K562 (cell line): ENCODE measurements around the gene FBL. TPM values are rescaled to one million over a fixed set of nuclear protein-coding genes. Genes with fewer than 3 reads are reported as not detected.
A peak's percentile ranks its signal among the peaks of the same experiment; 100 is the strongest.

Experiments
- CBFB ChIP-seq: sonication (generic); formaldehyde crosslinking; IDR thresholded peaks from 2 replicates; pipeline ENCODE4 v1.4.0; 2020; ENCODE audit warnings: mild to moderate bottlenecking, missing genetic modification reagents
- CBX8 ChIP-seq: fragments of 200-600 bp; sonication (generic); IDR thresholded peaks from 2 replicates; pipeline ENCODE4 v1.6.1; 2012; ENCODE audit warnings: borderline replicate concordance, mixed run types, low read depth, mild to moderate bottlenecking, moderate library complexity, mixed read lengths, low read length, control low read depth, inconsistent platforms; ENCODE audit not compliant: poor library complexity, severe bottlenecking; ENCODE audit errors: extremely low read depth
- DACH1 ChIP-seq: fragments of 450-650 bp; IDR thresholded peaks from 2 replicates; pipeline ENCODE4 v1.6.1; 2018; ENCODE audit not compliant: partially characterized antibody
- ESRRB ChIP-seq: fragments of 250-450 bp; sonication (Bioruptor Pico); IDR thresholded peaks from 2 replicates; pipeline ENCODE4 v1.5.0; 2020; ENCODE audit warnings: mild to moderate bottlenecking, moderate library complexity, borderline replicate concordance
- FOXJ3 ChIP-seq: sonication (generic); formaldehyde crosslinking; IDR thresholded peaks from 2 replicates; pipeline ENCODE4 v1.4.0; 2020; ENCODE audit warnings: mild to moderate bottlenecking, missing genetic modification reagents
- FOXP4 ChIP-seq: sonication (generic); formaldehyde crosslinking; IDR thresholded peaks from 2 replicates; pipeline ENCODE4 v1.8.0; 2022; ENCODE audit warnings: mild to moderate bottlenecking, missing genetic modification reagents, borderline replicate concordance
- NR3C1 ChIP-seq: sonication (generic); formaldehyde crosslinking; IDR thresholded peaks from 2 replicates; pipeline ENCODE4 v1.8.1; 2022; ENCODE audit warnings: missing genetic modification reagents
- RNF2 ChIP-seq: sonication (generic); IDR thresholded peaks from 2 replicates; pipeline ENCODE4 v1.6.1; 2016
- SMARCA4 ChIP-seq: fragments of 450-650 bp; IDR thresholded peaks from 2 replicates; pipeline ENCODE4 v1.6.1; 2016
- TCF3 ChIP-seq: sonication (generic); formaldehyde crosslinking; IDR thresholded peaks from 2 replicates; pipeline ENCODE4 v1.4.0; 2020; ENCODE audit warnings: mild to moderate bottlenecking, missing genetic modification reagents
- ZC3H11A ChIP-seq: IDR thresholded peaks from 2 replicates; pipeline ENCODE4 v1.6.1; 2012; ENCODE audit warnings: low read depth, low read length, improper control_type of control experiment
- polyA plus RNA-seq, 8 experiments: library from polyadenylated mRNA; depleted of rRNA in 4 of 8; stranded (reverse) in 5 of 8; unstranded in 3 of 8; fragments of >200 nt; fragmentation: Nextera tagmentation in 2 of 8; fragmentation: Illumina TruSeq in 1 of 8; extraction: Ambion mirVana in 2 of 8; extraction: Trizol in 1 of 8; gene quantifications; 2 replicates each; pipeline versions ENCODE4 v1.2.1 to v1.2.3, GENCODE V29; 2011 to 2014; ENCODE audit warnings: inconsistent platforms in 1 of 8, missing spikeins in 1 of 8
- total RNA-seq, 7 experiments: library from RNA; depleted of rRNA in 6 of 7; stranded (reverse); fragments of >200 nt in 6 of 7; fragmentation: Illumina TruSeq in 2 of 7; extraction: Trizol in 2 of 7; gene quantifications; 2 replicates each; pipeline versions ENCODE4 v1.2.1 to v1.2.3, GENCODE V29; 2011 to 2021; ENCODE audit warnings: low replicate concordance in 1 of 7
- TF ChIP-seq, protein P1 (sequence below), 2 experiments: fragments of 450-650 bp; formaldehyde crosslinking in 1 of 2; IDR thresholded peaks; 2 replicates each; pipeline versions ENCODE4 v1.4.0 to v1.6.1; 2014 to 2020; ENCODE audit warnings: mild to moderate bottlenecking in 2 of 2, borderline replicate concordance in 1 of 2, low read depth in 1 of 2
- TF ChIP-seq, protein P2 (sequence below): sonication (generic); formaldehyde crosslinking; IDR thresholded peaks from 2 replicates; pipeline ENCODE4 v1.8.0; 2022; ENCODE audit warnings: mild to moderate bottlenecking, missing genetic modification reagents
- TF ChIP-seq, protein P3 (sequence below): fragments of 450-650 bp; IDR thresholded peaks from 2 replicates; pipeline ENCODE4 v1.6.1; 2016; ENCODE audit warnings: antibody characterized with exemption

The FBL gene
- total and polyA plus RNA-seq, 9 of the 15 experiments (the other 6 are each of a cell fraction or from before 2014, with no cell fraction given): 201 to 1,696 (median 696) TPM

DNA sequence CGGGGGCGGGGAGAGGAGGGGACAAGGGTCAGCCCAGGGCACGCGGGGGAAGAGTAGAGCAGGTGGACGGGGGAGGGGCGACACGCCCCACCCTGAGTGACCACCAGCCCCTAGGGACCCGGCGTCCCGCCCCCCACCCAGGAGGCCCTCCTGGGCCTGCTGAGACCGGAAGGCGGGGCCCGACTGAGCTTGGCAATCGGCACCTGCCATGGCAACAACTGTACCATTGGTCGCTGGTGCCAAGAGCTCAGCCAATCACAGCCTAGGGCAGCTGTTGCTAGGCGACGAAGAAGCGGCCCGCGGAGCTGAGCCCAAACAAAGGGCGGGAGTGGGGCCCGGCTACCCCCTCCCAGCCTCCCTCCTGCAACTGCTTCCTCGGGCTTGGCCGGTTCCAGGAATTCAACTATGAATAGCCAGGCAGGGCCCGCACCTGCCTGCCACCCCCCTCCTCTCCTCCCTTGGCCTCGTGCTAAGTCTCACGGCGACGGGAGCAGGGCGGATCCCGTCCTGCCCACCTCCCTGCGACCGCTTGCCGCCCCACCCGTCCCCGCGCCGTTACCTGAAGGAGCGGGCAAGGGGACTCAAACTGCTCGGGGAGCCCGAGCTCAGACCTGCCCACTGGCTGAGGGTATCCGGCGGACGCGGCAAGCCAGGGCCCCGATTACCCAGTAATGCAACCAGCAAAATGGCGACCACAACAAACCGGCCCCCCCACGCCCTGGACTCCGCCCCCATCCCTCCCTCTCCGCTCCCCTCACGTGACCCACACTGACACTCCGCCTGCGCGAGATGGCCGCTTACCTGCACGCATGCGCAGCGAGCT is 12.5 kb downstream of the FBL start, which contains the start of gene DYRK1B (continued):
- TF ChIP-seq, protein P1, sequence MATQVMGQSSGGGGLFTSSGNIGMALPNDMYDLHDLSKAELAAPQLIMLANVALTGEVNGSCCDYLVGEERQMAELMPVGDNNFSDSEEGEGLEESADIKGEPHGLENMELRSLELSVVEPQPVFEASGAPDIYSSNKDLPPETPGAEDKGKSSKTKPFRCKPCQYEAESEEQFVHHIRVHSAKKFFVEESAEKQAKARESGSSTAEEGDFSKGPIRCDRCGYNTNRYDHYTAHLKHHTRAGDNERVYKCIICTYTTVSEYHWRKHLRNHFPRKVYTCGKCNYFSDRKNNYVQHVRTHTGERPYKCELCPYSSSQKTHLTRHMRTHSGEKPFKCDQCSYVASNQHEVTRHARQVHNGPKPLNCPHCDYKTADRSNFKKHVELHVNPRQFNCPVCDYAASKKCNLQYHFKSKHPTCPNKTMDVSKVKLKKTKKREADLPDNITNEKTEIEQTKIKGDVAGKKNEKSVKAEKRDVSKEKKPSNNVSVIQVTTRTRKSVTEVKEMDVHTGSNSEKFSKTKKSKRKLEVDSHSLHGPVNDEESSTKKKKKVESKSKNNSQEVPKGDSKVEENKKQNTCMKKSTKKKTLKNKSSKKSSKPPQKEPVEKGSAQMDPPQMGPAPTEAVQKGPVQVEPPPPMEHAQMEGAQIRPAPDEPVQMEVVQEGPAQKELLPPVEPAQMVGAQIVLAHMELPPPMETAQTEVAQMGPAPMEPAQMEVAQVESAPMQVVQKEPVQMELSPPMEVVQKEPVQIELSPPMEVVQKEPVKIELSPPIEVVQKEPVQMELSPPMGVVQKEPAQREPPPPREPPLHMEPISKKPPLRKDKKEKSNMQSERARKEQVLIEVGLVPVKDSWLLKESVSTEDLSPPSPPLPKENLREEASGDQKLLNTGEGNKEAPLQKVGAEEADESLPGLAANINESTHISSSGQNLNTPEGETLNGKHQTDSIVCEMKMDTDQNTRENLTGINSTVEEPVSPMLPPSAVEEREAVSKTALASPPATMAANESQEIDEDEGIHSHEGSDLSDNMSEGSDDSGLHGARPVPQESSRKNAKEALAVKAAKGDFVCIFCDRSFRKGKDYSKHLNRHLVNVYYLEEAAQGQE (IDR thresholded peaks at IDR 0.05; ENCODE audit: borderline replicate concordance): peak; percentile 88
- TF ChIP-seq, protein P1 (CRISPR knock-in tag; IDR thresholded peaks at IDR 0.05; ENCODE audit: low read depth): no peak
- no peak for TF ChIP-seq ESRRB (CRISPR knock-in tag)
- TF ChIP-seq SMARCA4: no peak
- no peak for TF ChIP-seq ZC3H11A
- no peak for TF ChIP-seq DACH1
- TF ChIP-seq FOXJ3 (CRISPR knock-in tag): no peak
- no peak for TF ChIP-seq NR3C1 (CRISPR knock-in tag)
- TF ChIP-seq TCF3 (CRISPR knock-in tag): peak; percentile 29; the same call in 1 of the 2 replicates
- TF ChIP-seq CBX8: no peak
- no peak for TF ChIP-seq FOXP4
- peak; percentile 79 for TF ChIP-seq RNF2
- TF ChIP-seq, protein P2, sequence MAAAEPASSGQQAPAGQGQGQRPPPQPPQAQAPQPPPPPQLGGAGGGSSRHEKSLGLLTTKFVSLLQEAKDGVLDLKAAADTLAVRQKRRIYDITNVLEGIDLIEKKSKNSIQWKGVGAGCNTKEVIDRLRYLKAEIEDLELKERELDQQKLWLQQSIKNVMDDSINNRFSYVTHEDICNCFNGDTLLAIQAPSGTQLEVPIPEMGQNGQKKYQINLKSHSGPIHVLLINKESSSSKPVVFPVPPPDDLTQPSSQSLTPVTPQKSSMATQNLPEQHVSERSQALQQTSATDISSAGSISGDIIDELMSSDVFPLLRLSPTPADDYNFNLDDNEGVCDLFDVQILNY (CRISPR knock-in tag): no peak
- TF ChIP-seq, protein P3, sequence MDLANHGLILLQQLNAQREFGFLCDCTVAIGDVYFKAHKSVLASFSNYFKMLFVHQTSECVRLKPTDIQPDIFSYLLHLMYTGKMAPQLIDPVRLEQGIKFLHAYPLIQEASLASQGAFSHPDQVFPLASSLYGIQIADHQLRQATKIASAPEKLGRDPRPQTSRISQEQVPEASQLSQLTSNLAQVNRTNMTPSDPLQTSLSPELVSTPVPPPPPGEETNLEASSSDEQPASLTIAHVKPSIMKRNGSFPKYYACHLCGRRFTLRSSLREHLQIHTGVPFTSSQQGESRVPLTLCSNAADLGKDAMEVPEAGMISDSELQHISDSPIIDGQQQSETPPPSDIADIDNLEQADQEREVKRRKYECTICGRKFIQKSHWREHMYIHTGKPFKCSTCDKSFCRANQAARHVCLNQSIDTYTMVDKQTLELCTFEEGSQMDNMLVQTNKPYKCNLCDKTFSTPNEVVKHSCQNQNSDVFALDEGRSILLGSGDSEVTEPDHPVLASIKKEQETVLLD: peak; percentile 99; the same call in 1 of the 2 replicates
- TF ChIP-seq CBFB (CRISPR knock-in tag): no peak
